WTC11 (cell line): ENCODE data around the gene DCHS2. TPM values are rescaled to one million over a fixed set of nuclear protein-coding genes. Genes with fewer than 3 reads are reported as not detected.

Experiments used
- ATAC-seq: fragments of 200-7000 bp; cut with Tn5 transposase; 2 replicates; pipeline ENCODE4 v1.10.0; 2021; ENCODE audit warnings: mild to moderate bottlenecking, moderate library complexity
- CTCF ChIA-PET: fragments of 300-600 bp; sonication (Branson Sonifier 250); formaldehyde crosslinking; loops from one replicate; lab custom pipeline; 2021; ENCODE audit warnings: antibody characterized with exemption; lab: Charles Lee
- POLR2A ChIA-PET: fragments of 350-600 bp; sonication (Branson Sonifier 250); formaldehyde crosslinking; loops from one replicate; lab custom pipeline; 2021; ENCODE audit warnings: antibody characterized with exemption; lab: Charles Lee
- DNase-seq: peaks from one replicate; pipeline ENCODE4 v3.0.0; 2021; ENCODE audit warnings: low spot score
- H3K27ac Mint-ChIP-seq: 2 replicates; pipeline ENCODE4 v1.8.0; 2021; ENCODE audit warnings: mixed read lengths
- H3K27me3 Mint-ChIP-seq: 2 replicates; pipeline ENCODE4 v1.8.0; 2021; ENCODE audit warnings: low read depth, mild to moderate bottlenecking, moderate library complexity, mixed read lengths
- H3K36me3 Mint-ChIP-seq: 2 replicates; pipeline ENCODE4 v1.8.0; 2021; ENCODE audit warnings: mixed read lengths
- H3K4me1 Mint-ChIP-seq: 2 replicates; pipeline ENCODE4 v1.8.0; 2022; ENCODE audit warnings: mixed read lengths
- H3K4me3 Mint-ChIP-seq: 2 replicates; pipeline ENCODE4 v1.8.0; 2021; ENCODE audit warnings: mild to moderate bottlenecking, moderate library complexity, mixed read lengths
- H3K9me3 Mint-ChIP-seq: 2 replicates; pipeline ENCODE4 v1.8.0; 2021; ENCODE audit warnings: mixed read lengths
- EMX1 ChIP-seq: fragments of 250-450 bp; sonication (Bioruptor Pico); IDR thresholded peaks from 2 replicates; pipeline ENCODE4 v1.8.0; 2021; ENCODE audit warnings: mild to moderate bottlenecking
- GABPB1 ChIP-seq: sonication (generic); formaldehyde crosslinking; IDR thresholded peaks from 2 replicates; pipeline ENCODE4 v1.8.1; 2023; ENCODE audit warnings: mild to moderate bottlenecking, missing genetic modification reagents
- GTF2I ChIP-seq: fragments of 250-450 bp; sonication (Bioruptor Pico); conservative IDR thresholded peaks from 2 replicates; pipeline ENCODE4 v1.4.0; 2021; ENCODE audit warnings: mild to moderate bottlenecking
- RORB ChIP-seq: fragments of 250-450 bp; sonication (Bioruptor Pico); IDR thresholded peaks from 2 replicates; pipeline ENCODE4 v1.9.0; 2021; ENCODE audit warnings: mild to moderate bottlenecking
- SOX15 ChIP-seq: fragments of 250-450 bp; sonication (Bioruptor Pico); IDR thresholded peaks from 2 replicates; pipeline ENCODE4 v1.9.0; 2021; ENCODE audit warnings: mild to moderate bottlenecking
- TEAD1 ChIP-seq: sonication (generic); formaldehyde crosslinking; IDR thresholded peaks from 2 replicates; pipeline ENCODE4 v1.8.0; 2022; ENCODE audit warnings: mild to moderate bottlenecking, missing genetic modification reagents
- ZBTB21 ChIP-seq: sonication (generic); formaldehyde crosslinking; IDR thresholded peaks from 2 replicates; pipeline ENCODE4 v1.8.1; 2023; ENCODE audit warnings: mild to moderate bottlenecking, missing genetic modification reagents, borderline replicate concordance
- ZNF396 ChIP-seq: fragments of 250-450 bp; sonication (Bioruptor Pico); IDR thresholded peaks from 2 replicates; pipeline ENCODE4 v1.8.0; 2021; ENCODE audit warnings: mild to moderate bottlenecking, moderate library complexity, borderline replicate concordance
- total RNA-seq: library from RNA; stranded (reverse); gene quantifications from 3 replicates; pipeline ENCODE4 v1.2.3, GENCODE V29; 2021
- TF ChIP-seq, protein P1 (sequence below): sonication (generic); formaldehyde crosslinking; IDR thresholded peaks from 2 replicates; pipeline ENCODE4 v1.8.1; 2023; ENCODE audit warnings: mild to moderate bottlenecking, missing genetic modification reagents, borderline replicate concordance
- TF ChIP-seq, protein P2 (sequence below): sonication (generic); formaldehyde crosslinking; IDR thresholded peaks from 2 replicates; pipeline ENCODE4 v1.8.0; 2022; ENCODE audit warnings: mild to moderate bottlenecking, missing genetic modification reagents
- TF ChIP-seq, protein P3 (sequence below): fragments of 250-450 bp; sonication (Bioruptor Pico); IDR thresholded peaks from 2 replicates; pipeline ENCODE4 v1.9.0; 2021; ENCODE audit warnings: moderate library complexity, mild to moderate bottlenecking, inconsistent platforms, borderline replicate concordance
- TF ChIP-seq, protein P4 (sequence below): sonication (generic); formaldehyde crosslinking; IDR thresholded peaks from 2 replicates; pipeline ENCODE4 v1.8.0; 2022; ENCODE audit warnings: missing genetic modification reagents
- TF ChIP-seq, protein P5 (sequence below): fragments of 250-450 bp; sonication (Bioruptor Pico); IDR thresholded peaks from 2 replicates; pipeline ENCODE4 v2.1.2; 2022; ENCODE audit warnings: mild to moderate bottlenecking, moderate library complexity
- TF ChIP-seq, protein P6 (sequence below): sonication (generic); formaldehyde crosslinking; IDR thresholded peaks from 2 replicates; pipeline ENCODE4 v1.8.0; 2022; ENCODE audit warnings: mild to moderate bottlenecking, missing genetic modification reagents

Gene DCHS2
- total RNA-seq, 1 experiment from 2014 or later, result 1.3 TPM

DNA sequence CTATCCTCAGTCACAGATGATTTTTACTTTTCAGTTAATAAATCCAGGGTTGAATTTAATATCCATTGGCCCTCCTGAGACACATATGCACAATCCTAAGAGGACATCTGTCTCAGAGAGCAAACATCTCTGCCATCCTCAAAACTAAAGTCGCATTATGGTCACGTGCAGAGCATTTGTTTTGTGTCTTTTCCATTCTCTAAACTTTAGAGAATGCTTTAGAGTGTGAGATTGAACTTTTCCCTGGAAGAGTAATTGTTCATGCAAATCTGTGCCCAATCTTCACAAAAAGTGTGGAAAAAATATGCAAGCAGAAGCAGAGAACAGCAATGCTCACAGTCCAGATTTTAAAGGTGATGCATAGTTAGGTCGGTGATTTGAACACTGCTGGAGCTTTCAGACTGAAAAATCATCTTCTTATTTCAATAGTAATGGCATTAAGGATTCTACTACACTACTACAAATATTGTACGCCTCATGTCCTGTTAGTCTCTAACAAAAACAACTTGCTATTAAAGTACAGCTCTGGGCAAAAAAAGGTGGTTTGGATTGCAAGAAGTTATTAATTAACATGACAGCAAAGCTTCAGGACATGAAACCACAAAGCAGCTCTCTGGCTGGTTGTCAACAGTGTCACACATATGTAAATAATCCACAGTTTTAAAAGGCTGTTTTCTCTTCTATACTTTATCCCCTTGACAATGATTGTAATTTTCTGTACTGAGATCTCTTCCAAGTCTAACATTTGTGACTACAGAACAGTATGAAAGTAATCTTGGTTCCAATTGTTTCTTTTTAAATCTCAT is 19.9 kb downstream of the DCHS2 start:
- CTCF ChIA-PET, result interaction anchor here (0.8 kb wide), 1 partner anchor 34 kb away, joined by 3 read pairs; no protein-coding TSS in a partner anchor

More for the DNA sequence above, 19.9 kb downstream of the DCHS2 start:
- DNase-seq (no peak), ATAC-seq (no peak)
- Mint-ChIP-seq H3K4me3 (no peak overlapping the region), H3K36me3 (no peaks in the 10 kb centered on the region), H3K9me3 (no peaks in the 10 kb centered on the region), H3K4me1 (no peaks in the 10 kb centered on the region), H3K27ac (no peak overlapping the region), H3K27me3 (no peaks in the 10 kb centered on the region)
- TF ChIP-seq, protein P1, sequence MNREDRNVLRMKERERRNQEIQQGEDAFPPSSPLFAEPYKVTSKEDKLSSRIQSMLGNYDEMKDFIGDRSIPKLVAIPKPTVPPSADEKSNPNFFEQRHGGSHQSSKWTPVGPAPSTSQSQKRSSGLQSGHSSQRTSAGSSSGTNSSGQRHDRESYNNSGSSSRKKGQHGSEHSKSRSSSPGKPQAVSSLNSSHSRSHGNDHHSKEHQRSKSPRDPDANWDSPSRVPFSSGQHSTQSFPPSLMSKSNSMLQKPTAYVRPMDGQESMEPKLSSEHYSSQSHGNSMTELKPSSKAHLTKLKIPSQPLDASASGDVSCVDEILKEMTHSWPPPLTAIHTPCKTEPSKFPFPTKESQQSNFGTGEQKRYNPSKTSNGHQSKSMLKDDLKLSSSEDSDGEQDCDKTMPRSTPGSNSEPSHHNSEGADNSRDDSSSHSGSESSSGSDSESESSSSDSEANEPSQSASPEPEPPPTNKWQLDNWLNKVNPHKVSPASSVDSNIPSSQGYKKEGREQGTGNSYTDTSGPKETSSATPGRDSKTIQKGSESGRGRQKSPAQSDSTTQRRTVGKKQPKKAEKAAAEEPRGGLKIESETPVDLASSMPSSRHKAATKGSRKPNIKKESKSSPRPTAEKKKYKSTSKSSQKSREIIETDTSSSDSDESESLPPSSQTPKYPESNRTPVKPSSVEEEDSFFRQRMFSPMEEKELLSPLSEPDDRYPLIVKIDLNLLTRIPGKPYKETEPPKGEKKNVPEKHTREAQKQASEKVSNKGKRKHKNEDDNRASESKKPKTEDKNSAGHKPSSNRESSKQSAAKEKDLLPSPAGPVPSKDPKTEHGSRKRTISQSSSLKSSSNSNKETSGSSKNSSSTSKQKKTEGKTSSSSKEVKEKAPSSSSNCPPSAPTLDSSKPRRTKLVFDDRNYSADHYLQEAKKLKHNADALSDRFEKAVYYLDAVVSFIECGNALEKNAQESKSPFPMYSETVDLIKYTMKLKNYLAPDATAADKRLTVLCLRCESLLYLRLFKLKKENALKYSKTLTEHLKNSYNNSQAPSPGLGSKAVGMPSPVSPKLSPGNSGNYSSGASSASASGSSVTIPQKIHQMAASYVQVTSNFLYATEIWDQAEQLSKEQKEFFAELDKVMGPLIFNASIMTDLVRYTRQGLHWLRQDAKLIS (CRISPR knock-in tag), result no peak
- TF ChIP-seq ZNF396 (CRISPR knock-in tag), result no peak
- TF ChIP-seq ZBTB21 (CRISPR knock-in tag), result no peak
- TF ChIP-seq TEAD1 (CRISPR knock-in tag), result no peak
- TF ChIP-seq, protein P2, sequence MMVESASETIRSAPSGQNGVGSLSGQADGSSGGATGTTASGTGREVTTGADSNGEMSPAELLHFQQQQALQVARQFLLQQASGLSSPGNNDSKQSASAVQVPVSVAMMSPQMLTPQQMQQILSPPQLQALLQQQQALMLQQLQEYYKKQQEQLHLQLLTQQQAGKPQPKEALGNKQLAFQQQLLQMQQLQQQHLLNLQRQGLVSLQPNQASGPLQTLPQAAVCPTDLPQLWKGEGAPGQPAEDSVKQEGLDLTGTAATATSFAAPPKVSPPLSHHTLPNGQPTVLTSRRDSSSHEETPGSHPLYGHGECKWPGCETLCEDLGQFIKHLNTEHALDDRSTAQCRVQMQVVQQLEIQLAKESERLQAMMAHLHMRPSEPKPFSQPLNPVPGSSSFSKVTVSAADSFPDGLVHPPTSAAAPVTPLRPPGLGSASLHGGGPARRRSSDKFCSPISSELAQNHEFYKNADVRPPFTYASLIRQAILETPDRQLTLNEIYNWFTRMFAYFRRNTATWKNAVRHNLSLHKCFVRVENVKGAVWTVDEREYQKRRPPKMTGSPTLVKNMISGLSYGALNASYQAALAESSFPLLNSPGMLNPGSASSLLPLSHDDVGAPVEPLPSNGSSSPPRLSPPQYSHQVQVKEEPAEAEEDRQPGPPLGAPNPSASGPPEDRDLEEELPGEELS (CRISPR knock-in tag), result no peak
- TF ChIP-seq, protein P3, sequence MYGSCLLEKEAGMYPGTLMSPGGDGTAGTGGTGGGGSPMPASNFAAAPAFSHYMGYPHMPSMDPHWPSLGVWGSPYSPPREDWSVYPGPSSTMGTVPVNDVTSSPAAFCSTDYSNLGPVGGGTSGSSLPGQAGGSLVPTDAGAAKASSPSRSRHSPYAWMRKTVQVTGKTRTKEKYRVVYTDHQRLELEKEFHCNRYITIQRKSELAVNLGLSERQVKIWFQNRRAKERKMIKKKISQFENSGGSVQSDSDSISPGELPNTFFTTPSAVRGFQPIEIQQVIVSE (CRISPR knock-in tag), result no peak
- TF ChIP-seq RORB, result no peak
- no peak for TF ChIP-seq GTF2I (CRISPR knock-in tag)
- TF ChIP-seq GABPB1 (CRISPR knock-in tag), result no peak
- TF ChIP-seq, protein P4, sequence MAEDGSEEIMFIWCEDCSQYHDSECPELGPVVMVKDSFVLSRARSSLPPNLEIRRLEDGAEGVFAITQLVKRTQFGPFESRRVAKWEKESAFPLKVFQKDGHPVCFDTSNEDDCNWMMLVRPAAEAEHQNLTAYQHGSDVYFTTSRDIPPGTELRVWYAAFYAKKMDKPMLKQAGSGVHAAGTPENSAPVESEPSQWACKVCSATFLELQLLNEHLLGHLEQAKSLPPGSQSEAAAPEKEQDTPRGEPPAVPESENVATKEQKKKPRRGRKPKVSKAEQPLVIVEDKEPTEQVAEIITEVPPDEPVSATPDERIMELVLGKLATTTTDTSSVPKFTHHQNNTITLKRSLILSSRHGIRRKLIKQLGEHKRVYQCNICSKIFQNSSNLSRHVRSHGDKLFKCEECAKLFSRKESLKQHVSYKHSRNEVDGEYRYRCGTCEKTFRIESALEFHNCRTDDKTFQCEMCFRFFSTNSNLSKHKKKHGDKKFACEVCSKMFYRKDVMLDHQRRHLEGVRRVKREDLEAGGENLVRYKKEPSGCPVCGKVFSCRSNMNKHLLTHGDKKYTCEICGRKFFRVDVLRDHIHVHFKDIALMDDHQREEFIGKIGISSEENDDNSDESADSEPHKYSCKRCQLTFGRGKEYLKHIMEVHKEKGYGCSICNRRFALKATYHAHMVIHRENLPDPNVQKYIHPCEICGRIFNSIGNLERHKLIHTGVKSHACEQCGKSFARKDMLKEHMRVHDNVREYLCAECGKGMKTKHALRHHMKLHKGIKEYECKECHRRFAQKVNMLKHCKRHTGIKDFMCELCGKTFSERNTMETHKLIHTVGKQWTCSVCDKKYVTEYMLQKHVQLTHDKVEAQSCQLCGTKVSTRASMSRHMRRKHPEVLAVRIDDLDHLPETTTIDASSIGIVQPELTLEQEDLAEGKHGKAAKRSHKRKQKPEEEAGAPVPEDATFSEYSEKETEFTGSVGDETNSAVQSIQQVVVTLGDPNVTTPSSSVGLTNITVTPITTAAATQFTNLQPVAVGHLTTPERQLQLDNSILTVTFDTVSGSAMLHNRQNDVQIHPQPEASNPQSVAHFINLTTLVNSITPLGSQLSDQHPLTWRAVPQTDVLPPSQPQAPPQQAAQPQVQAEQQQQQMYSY (CRISPR knock-in tag), result no peak
- TF ChIP-seq, protein P5, sequence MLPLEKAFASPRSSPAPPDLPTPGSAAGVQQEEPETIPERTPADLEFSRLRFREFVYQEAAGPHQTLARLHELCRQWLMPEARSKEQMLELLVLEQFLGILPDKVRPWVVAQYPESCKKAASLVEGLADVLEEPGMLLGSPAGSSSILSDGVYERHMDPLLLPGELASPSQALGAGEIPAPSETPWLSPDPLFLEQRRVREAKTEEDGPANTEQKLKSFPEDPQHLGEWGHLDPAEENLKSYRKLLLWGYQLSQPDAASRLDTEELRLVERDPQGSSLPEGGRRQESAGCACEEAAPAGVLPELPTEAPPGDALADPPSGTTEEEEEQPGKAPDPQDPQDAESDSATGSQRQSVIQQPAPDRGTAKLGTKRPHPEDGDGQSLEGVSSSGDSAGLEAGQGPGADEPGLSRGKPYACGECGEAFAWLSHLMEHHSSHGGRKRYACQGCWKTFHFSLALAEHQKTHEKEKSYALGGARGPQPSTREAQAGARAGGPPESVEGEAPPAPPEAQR (CRISPR knock-in tag), result no peak
- no peak for TF ChIP-seq EMX1 (CRISPR knock-in tag)
- TF ChIP-seq SOX15 (CRISPR knock-in tag), result no peak
- TF ChIP-seq, protein P6, sequence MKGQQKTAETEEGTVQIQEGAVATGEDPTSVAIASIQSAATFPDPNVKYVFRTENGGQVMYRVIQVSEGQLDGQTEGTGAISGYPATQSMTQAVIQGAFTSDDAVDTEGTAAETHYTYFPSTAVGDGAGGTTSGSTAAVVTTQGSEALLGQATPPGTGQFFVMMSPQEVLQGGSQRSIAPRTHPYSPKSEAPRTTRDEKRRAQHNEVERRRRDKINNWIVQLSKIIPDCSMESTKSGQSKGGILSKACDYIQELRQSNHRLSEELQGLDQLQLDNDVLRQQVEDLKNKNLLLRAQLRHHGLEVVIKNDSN, result no peak
- POLR2A ChIA-PET, result no interaction called here
